Amniotic stem cell (primary cell): ENCODE results near the gene TMEM140.

Source experiments
- DNase-seq: peaks from one replicate; lab custom pipeline; 2025; lab: John Stamatoyannopoulos, UW

Gene TMEM140

GRCh38 chr7:135174941-135175340 lies 27.1 kb downstream of the TMEM140 start:
- no peak for DNase-seq

GRCh38 chr7:135175931-135176330 lies 28.1 kb downstream of the TMEM140 start:
- no peak for DNase-seq

- no peak for DNase-seq
Measured at GRCh38 chr7:135177028-135177696, 29.3 kb downstream of the TMEM140 start.

GRCh38 chr7:135178364-135178763 lies 30.5 kb downstream of the TMEM140 start:
- no peak for DNase-seq

GRCh38 chr7:135179321-135179925 lies 31.6 kb downstream of the TMEM140 start:
- no peak for DNase-seq

- DNase-seq, result no peak
Measured at GRCh38 chr7:135180122-135180521, 32.2 kb downstream of the TMEM140 start.

GRCh38 chr7:135181261-135181928 lies 33.5 kb downstream of the TMEM140 start:
- DNase-seq, result no peak

- no peak for DNase-seq
Measured at GRCh38 chr7:135181929-135182678, 34.2 kb downstream of the TMEM140 start.

- no peak for DNase-seq
Measured at GRCh38 chr7:135183478-135183877, 35.6 kb downstream of the TMEM140 start.

- DNase-seq, result no peak
Measured at GRCh38 chr7:135184254-135184841, 36.5 kb downstream of the TMEM140 start.

- no peak for DNase-seq
Measured at GRCh38 chr7:135185471-135186260, 37.8 kb downstream of the TMEM140 start.

GRCh38 chr7:135186261-135186540 lies 38.3 kb downstream of the TMEM140 start:
- DNase-seq, result no peak

- DNase-seq, result no peak
Measured at GRCh38 chr7:135186841-135187253, 39.0 kb downstream of the TMEM140 start.

GRCh38 chr7:135188298-135188984 lies 40.6 kb downstream of the TMEM140 start:
- DNase-seq, result no peak

- no peak for DNase-seq
Measured at GRCh38 chr7:135189221-135189662, 41.4 kb downstream of the TMEM140 start.

- DNase-seq, result no peak
Measured at GRCh38 chr7:135189961-135190360, 42.1 kb downstream of the TMEM140 start.

GRCh38 chr7:135190703-135191102 lies 42.8 kb downstream of the TMEM140 start:
- DNase-seq, result no peak

- no peak for DNase-seq
Measured at GRCh38 chr7:135192914-135193536, 45.2 kb downstream of the TMEM140 start.

GRCh38 chr7:135193615-135194081 lies 45.8 kb downstream of the TMEM140 start:
- peak; percentile 25 for DNase-seq

GRCh38 chr7:135194494-135195095 lies 46.7 kb downstream of the TMEM140 start:
- DNase-seq, result no peak
